Measurements from ENCODE around the gene SLC22A2.

The SLC22A2 gene

DNA sequence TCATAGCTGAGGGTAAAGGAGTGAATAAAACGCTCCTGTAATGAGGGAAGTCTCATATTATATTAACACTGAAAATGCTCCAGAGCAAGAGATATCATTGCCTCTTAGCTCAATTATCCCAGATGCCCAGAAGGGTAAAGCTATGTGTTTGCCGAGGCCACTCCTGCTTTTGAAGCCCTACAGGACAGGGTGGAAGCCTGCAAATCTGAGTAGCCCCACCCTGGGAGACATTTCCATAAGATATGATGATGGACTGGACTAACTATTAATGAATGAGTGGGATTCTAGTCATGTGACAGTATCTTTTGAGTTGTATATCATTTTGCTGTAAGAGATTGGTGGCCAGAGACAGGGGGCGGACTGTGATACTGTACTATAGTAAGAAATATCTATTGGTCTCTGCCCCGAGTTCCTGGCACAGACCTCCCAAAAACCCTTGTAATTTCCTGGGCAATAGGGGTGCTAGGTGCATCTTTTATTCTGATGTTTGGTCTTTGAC lies 10.5 kb upstream of the SLC22A2 start:
- Histone ChIP-seq H3K4me3 (replicated peaks; ENCODE audit: low read depth, low read length) (no peak overlapping the region), H3K27me3 (replicated peaks; ENCODE audit: control insufficient read depth, insufficient read depth, low read length) (no peaks in the 10 kb centered on the region; the same call in 1 of the 2 replicates), H3K36me3 (ENCODE audit: control insufficient read depth, insufficient read depth, low read length) (no peaks in the 10 kb centered on the region)
- no peak for DNase-seq (ENCODE audit: extremely low read depth, insufficient read length)
- TF ChIP-seq, protein P1, sequence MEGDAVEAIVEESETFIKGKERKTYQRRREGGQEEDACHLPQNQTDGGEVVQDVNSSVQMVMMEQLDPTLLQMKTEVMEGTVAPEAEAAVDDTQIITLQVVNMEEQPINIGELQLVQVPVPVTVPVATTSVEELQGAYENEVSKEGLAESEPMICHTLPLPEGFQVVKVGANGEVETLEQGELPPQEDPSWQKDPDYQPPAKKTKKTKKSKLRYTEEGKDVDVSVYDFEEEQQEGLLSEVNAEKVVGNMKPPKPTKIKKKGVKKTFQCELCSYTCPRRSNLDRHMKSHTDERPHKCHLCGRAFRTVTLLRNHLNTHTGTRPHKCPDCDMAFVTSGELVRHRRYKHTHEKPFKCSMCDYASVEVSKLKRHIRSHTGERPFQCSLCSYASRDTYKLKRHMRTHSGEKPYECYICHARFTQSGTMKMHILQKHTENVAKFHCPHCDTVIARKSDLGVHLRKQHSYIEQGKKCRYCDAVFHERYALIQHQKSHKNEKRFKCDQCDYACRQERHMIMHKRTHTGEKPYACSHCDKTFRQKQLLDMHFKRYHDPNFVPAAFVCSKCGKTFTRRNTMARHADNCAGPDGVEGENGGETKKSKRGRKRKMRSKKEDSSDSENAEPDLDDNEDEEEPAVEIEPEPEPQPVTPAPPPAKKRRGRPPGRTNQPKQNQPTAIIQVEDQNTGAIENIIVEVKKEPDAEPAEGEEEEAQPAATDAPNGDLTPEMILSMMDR (IDR thresholded peaks at IDR 0.05; ENCODE audit: insufficient read depth, low read length, poor library complexity, severe bottlenecking), result no peak

DNA sequence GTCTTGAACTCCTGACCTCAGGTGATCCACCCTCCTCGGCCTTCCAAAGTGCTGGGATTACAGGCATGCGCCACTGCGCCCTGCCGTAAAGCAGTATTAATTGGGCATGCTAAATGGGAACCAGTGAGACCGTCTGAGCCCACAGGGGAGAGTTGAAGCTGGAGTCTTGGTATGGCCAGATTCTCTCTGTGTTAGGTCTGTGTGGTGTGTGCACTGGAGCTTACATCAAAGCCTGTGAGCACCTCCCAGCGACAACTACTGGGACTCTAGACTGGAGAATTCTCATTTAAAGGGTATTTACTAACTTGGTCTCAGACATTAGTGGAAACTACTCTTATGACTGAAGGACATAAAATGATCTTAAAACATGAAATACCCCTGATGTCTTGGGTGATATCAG lies 8.5 kb upstream of the SLC22A2 start:
- H3K36me3 ChIP-seq (ENCODE audit: control insufficient read depth, insufficient read depth, low read length), result no peaks in the 10 kb centered on the region
- no peak overlapping the region for H3K4me3 ChIP-seq (replicated peaks; ENCODE audit: low read depth, low read length)
- TF ChIP-seq, protein P1 (IDR thresholded peaks at IDR 0.05; ENCODE audit: insufficient read depth, low read length, poor library complexity, severe bottlenecking), result no peak
- no peak for DNase-seq (ENCODE audit: extremely low read depth, insufficient read length)
- H3K27me3 ChIP-seq (replicated peaks; ENCODE audit: control insufficient read depth, insufficient read depth, low read length), result no peaks in the 10 kb centered on the region; the same call in 1 of the 2 replicates

DNA sequence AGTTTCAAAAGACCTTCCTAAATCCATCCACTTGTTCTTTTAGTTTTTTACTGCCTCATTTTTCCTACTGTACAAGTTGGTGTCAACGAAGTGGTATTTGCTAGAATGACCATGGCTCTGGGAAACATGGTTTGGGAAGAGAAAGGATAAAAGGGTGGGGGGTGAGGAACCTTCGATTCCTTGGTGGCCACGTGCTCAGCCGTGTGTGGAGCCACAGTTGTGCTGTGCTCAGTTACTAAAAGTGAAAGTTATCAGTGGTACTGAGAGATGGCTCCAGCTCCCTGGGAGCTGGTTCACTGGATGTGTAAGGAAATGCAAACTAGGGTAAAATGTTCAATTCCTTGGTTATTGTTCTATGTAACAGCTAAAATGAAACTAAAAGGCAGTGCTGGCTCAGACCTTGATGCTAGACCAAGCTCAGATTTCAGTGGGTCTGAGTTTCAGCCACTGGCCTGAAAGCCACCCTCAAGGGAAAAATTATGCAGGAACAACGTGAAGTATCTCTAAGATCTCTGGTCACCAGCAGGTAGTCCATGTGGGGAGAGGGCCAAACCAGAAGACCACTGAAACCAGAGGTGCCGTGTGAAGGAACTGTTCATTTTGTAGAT lies 7.4 kb upstream of the SLC22A2 start:
- no peak overlapping the region for H3K4me3 ChIP-seq (replicated peaks; ENCODE audit: low read depth, low read length)
- TF ChIP-seq, protein P1 (IDR thresholded peaks at IDR 0.05; ENCODE audit: insufficient read depth, low read length, poor library complexity, severe bottlenecking), result no peak
- H3K36me3 ChIP-seq (ENCODE audit: control insufficient read depth, insufficient read depth, low read length), result no peaks in the 10 kb centered on the region
- DNase-seq (ENCODE audit: extremely low read depth, insufficient read length), result no peak
- H3K27me3 ChIP-seq (replicated peaks; ENCODE audit: control insufficient read depth, insufficient read depth, low read length), result no peaks in the 10 kb centered on the region; the same call in 1 of the 2 replicates

DNA sequence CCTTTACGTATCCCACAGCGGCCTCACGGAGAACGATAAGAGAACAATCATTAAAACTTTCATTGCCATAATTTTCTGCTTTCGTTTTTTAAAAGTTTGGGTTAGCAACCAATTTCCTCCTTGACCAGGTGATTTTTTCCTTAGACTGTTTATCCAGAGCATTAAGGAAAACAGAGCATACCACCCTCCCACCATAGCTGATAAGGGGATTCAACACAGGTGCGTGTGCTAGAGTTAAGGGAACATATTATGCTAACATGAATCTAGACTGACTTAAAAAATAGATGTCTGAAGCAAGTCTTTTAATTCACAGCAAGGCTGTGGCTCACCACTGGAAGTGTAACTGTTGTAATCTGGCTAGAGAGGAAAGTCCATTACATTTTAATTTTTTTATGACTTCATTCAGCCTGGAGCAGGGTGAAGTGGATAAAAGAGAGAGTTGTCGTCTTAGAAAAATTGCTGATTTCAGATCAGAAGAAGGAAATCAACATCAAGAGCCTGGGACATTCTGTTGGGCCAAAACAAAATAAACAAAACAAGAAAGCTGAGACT lies 5.5 kb upstream of the SLC22A2 start:
- DNase-seq (ENCODE audit: extremely low read depth, insufficient read length), result no peak
- Histone ChIP-seq H3K4me3 (replicated peaks; ENCODE audit: low read depth, low read length) (no peak overlapping the region), H3K36me3 (ENCODE audit: control insufficient read depth, insufficient read depth, low read length) (no peaks in the 10 kb centered on the region), H3K27me3 (replicated peaks; ENCODE audit: control insufficient read depth, insufficient read depth, low read length) (no peaks in the 10 kb centered on the region; the same call in none of the 2 replicates)
- TF ChIP-seq, protein P1 (IDR thresholded peaks at IDR 0.05; ENCODE audit: insufficient read depth, low read length, poor library complexity, severe bottlenecking), result no peak

DNA sequence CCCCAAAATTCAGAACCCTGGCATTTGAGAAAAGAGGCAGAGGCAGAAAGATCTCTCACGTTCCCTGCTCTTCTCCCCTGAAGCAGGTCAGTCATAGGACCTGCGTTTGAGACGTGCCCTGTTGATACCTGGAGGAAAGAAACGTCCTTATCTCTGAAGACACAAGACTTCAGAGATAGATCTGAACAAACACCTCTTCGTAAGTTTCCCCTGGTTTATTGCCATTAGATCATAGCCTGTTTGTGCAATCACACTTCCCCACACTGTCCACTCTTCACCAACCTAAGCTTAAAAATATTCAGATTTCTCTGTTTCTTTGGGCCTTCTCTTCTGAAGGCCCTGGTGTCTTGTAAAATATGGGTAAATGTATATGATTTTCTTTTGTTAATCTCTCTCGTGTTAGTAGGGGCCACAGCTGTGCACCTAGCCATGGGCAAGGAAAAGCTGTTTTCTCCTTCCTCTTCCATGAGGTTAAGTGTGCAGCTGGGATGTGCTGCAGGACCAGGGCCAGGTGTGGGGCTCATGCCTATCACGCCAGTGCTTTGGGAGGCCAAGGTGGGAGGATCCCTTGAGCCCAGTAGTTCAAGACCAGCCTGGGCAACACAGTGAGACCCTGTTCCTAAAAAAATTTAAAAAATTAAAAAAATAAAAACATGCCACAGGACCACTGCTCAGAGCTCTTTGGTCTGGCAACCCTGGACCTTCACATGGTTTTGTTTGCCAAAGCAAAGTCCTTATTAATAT lies 4.7 kb upstream of the SLC22A2 start:
- Histone ChIP-seq H3K4me3 (replicated peaks; ENCODE audit: low read depth, low read length) (no peak overlapping the region), H3K27me3 (replicated peaks; ENCODE audit: control insufficient read depth, insufficient read depth, low read length) (no peaks in the 10 kb centered on the region; the same call in none of the 2 replicates), H3K36me3 (ENCODE audit: control insufficient read depth, insufficient read depth, low read length) (no peaks in the 10 kb centered on the region)
- TF ChIP-seq, protein P1 (IDR thresholded peaks at IDR 0.05; ENCODE audit: insufficient read depth, low read length, poor library complexity, severe bottlenecking), result no peak
- no peak for DNase-seq (ENCODE audit: extremely low read depth, insufficient read length)

All from GM06990 (cell line).